Measurements from ENCODE around the gene FOXR1.

- TF ChIP-seq CTCF (IDR thresholded peaks at IDR 0.05; ENCODE audit: low read length) (no peak), EZH2 (optimal IDR thresholded peaks at IDR 0.05; ENCODE audit: low read depth, low read length) (no peak), EZH2phosphoT487 (IDR thresholded peaks at IDR 0.05; ENCODE audit: low read length) (no peak)
Observed at GRCh38 chr11:119025099-119025473, 53.5 kb downstream of the FOXR1 start.
